GM23338 (cell line): Measurements from ENCODE around the gene LDLRAD3. TPM values are rescaled to one million over a fixed set of nuclear protein-coding genes. Genes with fewer than 3 reads are reported as not detected.
"Not testable (repeated sequence)": the region's sequence is repeated elsewhere in the genome, so short reads cannot be mapped to it uniquely, and the experiment has no call there.

Experiments used
- ATAC-seq: fragments of 200-7000 bp; cut with Tn5 transposase; 3 replicates; pipeline ENCODE4 v1.9.1; 2020
- DNase-seq: peaks from one replicate; pipeline ENCODE4 v3.0.0-alpha.2; 2015; ENCODE audit warnings: low spot score
- H2AFZ ChIP-seq: fragments of 200-600 bp; sonication (generic); 2 replicates; pipeline ENCODE4 v1.8.0; 2016; ENCODE audit warnings: antibody characterized with exemption, mild to moderate bottlenecking, moderate library complexity
- H3F3A ChIP-seq: fragments of 200-600 bp; sonication (generic); replicated peaks from 2 replicates; pipeline ENCODE4 v1.8.0; 2017; ENCODE audit warnings: antibody characterized with exemption, mixed run types, low read depth
- H3K27ac ChIP-seq: fragments of 200-600 bp; sonication (generic); 2 replicates; pipeline ENCODE4 v1.6.1; 2016; ENCODE audit warnings: low read depth
- H3K27me3 ChIP-seq: fragments of 200-600 bp; sonication (generic); 2 replicates; pipeline ENCODE4 v1.8.0; 2016; ENCODE audit warnings: mild to moderate bottlenecking, mixed run types, moderate library complexity; ENCODE audit not compliant: insufficient read depth
- H3K36me3 ChIP-seq: fragments of 200-600 bp; sonication (generic); 2 replicates; pipeline ENCODE4 v1.8.0; 2016; ENCODE audit warnings: mild to moderate bottlenecking; ENCODE audit not compliant: insufficient read depth
- H3K4me1 ChIP-seq: fragments of 200-600 bp; sonication (generic); 2 replicates; pipeline ENCODE4 v1.8.0; 2016; ENCODE audit warnings: mild to moderate bottlenecking, moderate library complexity; ENCODE audit not compliant: insufficient read depth
- H3K4me2 ChIP-seq: fragments of 200-600 bp; sonication (generic); 2 replicates; pipeline ENCODE4 v1.7.1; 2017; ENCODE audit warnings: mixed run types
- H3K4me3 ChIP-seq: fragments of 200-600 bp; sonication (generic); 2 replicates; pipeline ENCODE4 v1.6.1; 2016; ENCODE audit warnings: mixed run types
- H3K79me2 ChIP-seq: fragments of 200-600 bp; sonication (generic); replicated peaks from 2 replicates; pipeline ENCODE4 v1.8.0; 2017; ENCODE audit warnings: mild to moderate bottlenecking; ENCODE audit not compliant: insufficient read depth
- H3K9me2 ChIP-seq: fragments of 200-600 bp; sonication (generic); 2 replicates; pipeline ENCODE4 v1.8.0; 2017; ENCODE audit not compliant: insufficient read depth
- H4K20me1 ChIP-seq: fragments of 200-600 bp; sonication (generic); replicated peaks from 2 replicates; pipeline ENCODE4 v1.8.0; 2017; ENCODE audit warnings: mild to moderate bottlenecking; ENCODE audit not compliant: insufficient read depth
- H3K27ac Mint-ChIP-seq: 2 replicates; pipeline ENCODE4 v1.8.0; 2020; ENCODE audit warnings: inconsistent platforms, mild to moderate bottlenecking, moderate library complexity, mixed read lengths
- H3K27me3 Mint-ChIP-seq: 3 replicates; pipeline ENCODE4 v1.8.0; 2022; ENCODE audit warnings: low read depth, mild to moderate bottlenecking, moderate library complexity, mixed read lengths, inconsistent platforms; ENCODE audit not compliant: insufficient read depth, poor library complexity
- H3K36me3 Mint-ChIP-seq: 3 replicates; pipeline ENCODE4 v1.8.0; 2021; ENCODE audit warnings: low read depth, mild to moderate bottlenecking, inconsistent platforms, moderate library complexity, mixed read lengths
- H3K4me1 Mint-ChIP-seq: 3 replicates; pipeline ENCODE4 v1.8.0; 2020; ENCODE audit warnings: mild to moderate bottlenecking, inconsistent platforms, mixed read lengths
- H3K4me3 Mint-ChIP-seq: 3 replicates; pipeline ENCODE4 v1.8.0; 2021; ENCODE audit warnings: moderate library complexity, mild to moderate bottlenecking, inconsistent platforms, mixed read lengths
- H3K9me3 Mint-ChIP-seq: 3 replicates; pipeline ENCODE4 v1.8.0; 2020; ENCODE audit warnings: moderate library complexity, mild to moderate bottlenecking, inconsistent platforms, mixed read lengths
- CREB1 ChIP-seq: fragments of 250-450 bp; sonication (Bioruptor Pico); IDR thresholded peaks from 2 replicates; pipeline ENCODE4 v1.5.0; 2020; ENCODE audit warnings: low read depth, mild to moderate bottlenecking, moderate library complexity
- ETS1 ChIP-seq: IDR thresholded peaks from 2 replicates; pipeline ENCODE4 v1.6.1; 2016; ENCODE audit warnings: antibody characterized with exemption
- EZH2phosphoT487 ChIP-seq: fragments of 200-600 bp; sonication (generic); IDR thresholded peaks from one replicate; pipeline ENCODE4 v1.8.1; 2018; ENCODE audit warnings: antibody characterized with exemption; ENCODE audit not compliant: unreplicated experiment
- JUNB ChIP-seq: IDR thresholded peaks from one replicate; pipeline ENCODE4 v1.6.1; 2016; ENCODE audit warnings: antibody characterized with exemption; ENCODE audit not compliant: unreplicated experiment
- NANOG ChIP-seq: IDR thresholded peaks from 2 replicates; pipeline ENCODE4 v1.6.1; 2016; ENCODE audit warnings: antibody characterized with exemption, borderline replicate concordance
- POLR2AphosphoS5 ChIP-seq: IDR thresholded peaks from 2 replicates; pipeline ENCODE4 v1.6.1; 2016; ENCODE audit warnings: antibody characterized with exemption, low read depth
- REST ChIP-seq: IDR thresholded peaks from one replicate; pipeline ENCODE4 v1.6.1; 2018; ENCODE audit warnings: antibody characterized with exemption; ENCODE audit not compliant: unreplicated experiment
- STAT1 ChIP-seq: IDR thresholded peaks from one replicate; pipeline ENCODE4 v1.6.1; 2016; ENCODE audit warnings: antibody characterized with exemption; ENCODE audit not compliant: unreplicated experiment
- ZNF331 ChIP-seq: fragments of 250-450 bp; sonication (Bioruptor Pico); IDR thresholded peaks from 2 replicates; pipeline ENCODE4 v1.5.0; 2020; ENCODE audit warnings: low read depth, mild to moderate bottlenecking, moderate library complexity
- ZNF462 ChIP-seq: fragments of 250-450 bp; sonication (Bioruptor Pico); IDR thresholded peaks from 2 replicates; pipeline ENCODE4 v1.5.0; 2020; ENCODE audit warnings: mild to moderate bottlenecking, moderate library complexity
- polyA plus RNA-seq: library from polyadenylated mRNA; unstranded; fragments of >200 nt; fragmentation: Nextera tagmentation; extraction: Ambion mirVana; gene quantifications from 2 replicates; pipeline ENCODE4 v1.2.1, GENCODE V29; 2016
- total RNA-seq: library from RNA; depleted of rRNA; stranded (reverse); fragments of >200 nt; shearing (Covaris generic); gene quantifications from 2 replicates; pipeline ENCODE4 v1.2.3, GENCODE V29; 2014

The LDLRAD3 gene
- total and polyA plus RNA-seq, 2 experiments from 2014 or later = 8.5 to 19.4 TPM

GRCh38 chr11:35908432-35908771, 35.5 kb upstream of the LDLRAD3 start:
- H3K4me1 Mint-ChIP-seq, H3K27me3 Mint-ChIP-seq, H3F3A ChIP-seq, H3K4me3 Mint-ChIP-seq, H3K27ac Mint-ChIP-seq, H3K4me1 ChIP-seq, H3K9me3 Mint-ChIP-seq, H3K27ac ChIP-seq, H3K79me2 ChIP-seq, H3K36me3 ChIP-seq, H3K27me3 ChIP-seq, ATAC-seq, DNase-seq, H3K36me3 Mint-ChIP-seq, H3K9me2 ChIP-seq, H2AFZ ChIP-seq, H3K4me3 ChIP-seq, H3K4me2 ChIP-seq, H4K20me1 ChIP-seq: not testable (repeated sequence)

DNA sequence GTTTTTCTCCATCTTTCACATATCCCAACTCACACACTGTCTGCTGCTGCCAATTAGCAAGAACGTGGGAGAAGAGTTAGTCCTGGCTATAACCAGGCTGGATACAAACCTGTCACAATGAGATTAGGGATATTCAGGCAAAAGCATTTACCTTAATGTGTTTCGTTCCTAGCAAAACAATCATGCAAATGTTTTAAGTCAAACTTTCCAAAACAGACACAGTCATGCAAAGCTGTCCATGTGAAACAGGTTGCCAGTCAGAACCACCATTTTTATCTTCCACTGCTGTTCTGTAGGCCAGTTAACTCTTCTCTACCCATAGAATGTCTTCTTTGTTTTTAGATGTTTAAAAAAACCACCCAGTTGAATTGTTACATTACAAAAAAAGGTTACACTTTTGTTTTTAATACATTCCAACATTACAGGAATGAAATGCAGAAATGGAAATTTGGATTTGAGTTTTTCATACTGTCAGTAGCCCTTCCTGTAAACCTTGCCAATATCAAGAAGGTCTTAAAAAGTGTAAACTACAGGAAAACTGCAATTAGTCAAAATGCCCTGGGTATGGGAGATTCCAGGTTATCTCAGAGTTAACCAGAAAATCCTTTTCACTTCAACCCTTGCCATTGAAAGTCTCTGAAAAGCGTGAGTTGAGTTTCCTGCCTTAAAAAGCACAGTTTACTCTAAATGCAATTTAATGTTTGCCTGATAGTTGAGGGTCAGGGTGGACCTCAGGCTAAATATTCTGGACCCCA, 34.2 kb upstream of the LDLRAD3 start:
- DNase-seq = no peak
- Mint-ChIP-seq H3K27me3 (peaks cover 2% of the 10 kb centered on the region), H3K9me3 (no peaks in the 10 kb centered on the region), H3K4me1 (peaks cover 6% of the 10 kb centered on the region; the same call in 1 of the 3 replicates), H3K4me3 (no peak overlapping the region), H3K36me3 (no peaks in the 10 kb centered on the region), H3K27ac (no peak overlapping the region)
- Histone ChIP-seq H4K20me1 (no peaks in the 10 kb centered on the region), H3K27ac (no peak overlapping the region), H3K4me1 (no peaks in the 10 kb centered on the region), H3K79me2 (no peaks in the 10 kb centered on the region), H3F3A (no peaks in the 10 kb centered on the region), H3K9me2 (peaks cover 7% of the 10 kb centered on the region; the same call in 1 of the 2 replicates), H3K4me3 (no peak overlapping the region), H3K4me2 (no peak overlapping the region), H3K27me3 (no peaks in the 10 kb centered on the region), H3K36me3 (no peaks in the 10 kb centered on the region), H2AFZ (0 out of 2 replicates have a peak overlapping the region, but pooled peaks have one; percentile 5)
- ATAC-seq = no peak
- TF ChIP-seq ZNF331 (CRISPR knock-in tag) = no peak
- TF ChIP-seq ETS1 = no peak
- TF ChIP-seq POLR2AphosphoS5 = no peak
- no peak for TF ChIP-seq REST
- TF ChIP-seq CREB1 = no peak
- TF ChIP-seq NANOG = no peak
- TF ChIP-seq STAT1 = no peak
- no peak for TF ChIP-seq JUNB
- no peak for TF ChIP-seq ZNF462 (CRISPR knock-in tag)
- no peak for TF ChIP-seq EZH2phosphoT487
